Common myeloid progenitor, CD34-positive (primary cell): ENCODE results near the gene TTC8.

Experiments used
- CTCF ChIA-PET: fragments of 350-600 bp; sonication (Branson Sonifier 250); formaldehyde crosslinking; loops from one replicate; lab custom pipeline; 2021; ENCODE audit warnings: antibody characterized with exemption; lab: Charles Lee
- POLR2A ChIA-PET: fragments of 350-600 bp; sonication (Branson Sonifier 250); formaldehyde crosslinking; loops from one replicate; lab custom pipeline; 2021; ENCODE audit warnings: antibody characterized with exemption; lab: Charles Lee
- DNase-seq, 3 donors: peaks; one replicate each; pipeline versions ENCODE4 v3.0.0 to v3.0.0-alpha.2; 2013
- H3K27ac ChIP-seq, 2 experiments: 1 replicate in 1 of 2; 2 replicates in 1 of 2; pipeline ENCODE4 v1.7.0; 2013; ENCODE audit warnings: inconsistent platforms in 2 of 2, low read length in 2 of 2, mild to moderate bottlenecking in 2 of 2, low read depth in 1 of 2, moderate library complexity in 1 of 2; ENCODE audit not compliant: severe bottlenecking in 2 of 2, insufficient read depth in 1 of 2, poor library complexity in 1 of 2
- H3K27me3 ChIP-seq, 5 experiments: replicated peaks in 2 of 5; 1 replicate in 3 of 5; 2 replicates in 2 of 5; pipeline versions ENCODE4 v1.6.1 to v1.7.0; 2013; ENCODE audit warnings: low read length in 4 of 5, mild to moderate bottlenecking in 2 of 5, moderate library complexity in 2 of 5, inconsistent platforms in 1 of 5; ENCODE audit not compliant: insufficient read depth in 5 of 5, control insufficient read depth in 4 of 5
- H3K36me3 ChIP-seq, 4 experiments: 1 replicate in 2 of 4; 2 replicates in 2 of 4; pipeline versions ENCODE4 v1.6.1 to v1.7.0; 2013; ENCODE audit warnings: low read length in 3 of 4, control low read depth in 1 of 4, mild to moderate bottlenecking in 1 of 4; ENCODE audit not compliant: control insufficient read depth in 4 of 4, insufficient read depth in 4 of 4
- H3K4me1 ChIP-seq, 4 experiments: 1 replicate in 3 of 4; 2 replicates in 1 of 4; pipeline versions ENCODE4 v1.6.1 to v1.7.1; 2013; ENCODE audit warnings: low read length in 3 of 4, mild to moderate bottlenecking in 3 of 4, control low read depth in 1 of 4, inconsistent platforms in 1 of 4, moderate library complexity in 1 of 4; ENCODE audit not compliant: control insufficient read depth in 4 of 4, insufficient read depth in 4 of 4; ENCODE audit errors: control extremely low read depth in 1 of 4
- H3K4me3 ChIP-seq, 7 experiments: 1 replicate in 4 of 7; 2 replicates in 3 of 7; pipeline versions ENCODE4 v1.5.1 to v1.7.0; 2013; ENCODE audit warnings: mild to moderate bottlenecking in 7 of 7, low read length in 6 of 7, moderate library complexity in 6 of 7, inconsistent platforms in 2 of 7, low read depth in 2 of 7, control low read depth in 1 of 7; ENCODE audit not compliant: insufficient read depth in 4 of 7, control insufficient read depth in 1 of 7; ENCODE audit errors: extremely low read depth in 1 of 7
- H3K9me3 ChIP-seq, 5 experiments: 1 replicate in 4 of 5; 2 replicates in 1 of 5; pipeline versions ENCODE4 v1.6.1 to v1.7.1; 2013; ENCODE audit warnings: low read length in 4 of 5, mild to moderate bottlenecking in 2 of 5, inconsistent platforms in 1 of 5, low read depth in 1 of 5, moderate library complexity in 1 of 5; ENCODE audit not compliant: control insufficient read depth in 4 of 5, insufficient read depth in 2 of 5; ENCODE audit errors: control extremely low read depth in 1 of 5
- WGBS: methylation state at CpG from one replicate; pipeline ENCODE4 v1.1.5; 2013; ENCODE audit not compliant: insufficient coverage; 5-methylcytosine and 5-hydroxymethylcytosine counted together

Gene TTC8

DNA sequence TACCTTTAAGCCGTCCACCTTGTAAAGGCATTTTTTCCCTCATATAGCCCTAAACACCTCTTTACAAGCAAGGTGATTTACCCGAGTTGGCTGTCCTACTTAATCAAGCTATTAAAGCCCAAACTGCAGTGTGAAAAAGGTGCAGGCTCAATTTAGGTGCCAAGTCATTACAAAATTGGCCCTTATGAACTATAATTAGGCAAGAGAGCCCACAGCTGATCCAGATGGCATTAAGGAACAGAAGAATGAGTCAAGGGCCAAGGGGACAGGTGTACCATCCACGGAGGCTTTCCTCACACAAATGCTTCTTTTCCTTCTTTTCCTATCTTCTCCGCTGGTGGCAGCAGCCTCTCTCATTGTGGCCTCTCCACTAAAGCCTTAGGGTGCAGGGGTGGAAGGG is 90.5 kb downstream of the TTC8 start:
- Histone ChIP-seq H3K9me3 (peaks cover 0 to 6% (median 3%) of the 10 kb centered on the region in 5 experiments), H3K27ac (no peak overlapping the region), H3K4me3 (no peak overlapping the region), H3K27me3 (peaks cover 0 to 3% (median 0%) of the 10 kb centered on the region in 5 experiments), H3K36me3 (no peaks in the 10 kb centered on the region), H3K4me1 (no peaks in the 10 kb centered on the region)
- POLR2A ChIA-PET: no interaction called here
- 100% methylated on average over 2 of the region's 4 CpGs for WGBS
- no peak for DNase-seq
- CTCF ChIA-PET: no interaction called here

DNA sequence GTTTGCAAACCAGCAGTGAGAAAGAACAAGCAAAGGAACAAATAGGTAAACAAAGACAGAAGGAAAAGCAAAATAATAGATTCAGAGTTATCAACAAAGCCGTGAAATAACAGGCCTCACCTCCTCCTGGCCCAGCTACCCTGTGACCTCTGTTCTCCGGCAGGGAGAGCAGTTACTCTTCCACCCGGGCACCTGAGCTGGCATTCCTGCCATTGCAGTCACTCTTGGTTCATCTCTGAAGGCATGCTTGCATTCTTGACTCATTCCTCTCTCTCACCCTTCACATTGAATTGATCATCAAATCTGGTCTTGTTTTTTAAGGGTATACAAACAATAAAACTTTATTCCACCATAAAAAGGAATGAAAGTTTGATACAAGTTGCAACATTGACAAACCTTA is 95.1 kb downstream of the TTC8 start:
- Histone ChIP-seq H3K27me3 (peaks cover 0 to 2% (median 0%) of the 10 kb centered on the region in 5 experiments), H3K27ac (no peak overlapping the region), H3K36me3 (no peaks in the 10 kb centered on the region), H3K4me3 (no peak overlapping the region), H3K4me1 (no peaks in the 10 kb centered on the region), H3K9me3 (peaks cover 0 to 4% (median 2%) of the 10 kb centered on the region in 5 experiments)
- WGBS: 94% methylated on average over 2 of the region's 3 CpGs
- CTCF ChIA-PET: no interaction called here
- POLR2A ChIA-PET: no interaction called here
- DNase-seq: no peak
